Measurements from ENCODE around the gene SPATS2L.

Gene SPATS2L

GRCh38 chr2:200352636-200353035 is 46.1 kb downstream of the SPATS2L start:
- no peaks in the 10 kb centered on the region for H3K36me3 ChIP-seq (ENCODE audit: insufficient read depth, low read length)
- no peaks in the 10 kb centered on the region for H3K9me2 ChIP-seq (replicated peaks; ENCODE audit: low read depth, low read length)
- no peak overlapping the region for H3K4me2 ChIP-seq (ENCODE audit: low read depth, low read length, poor library complexity, severe bottlenecking)
- TF ChIP-seq CTCF (conservative IDR thresholded peaks at IDR 0.05; ENCODE audit: low read length) (no peak), EZH2phosphoT487 (IDR thresholded peaks at IDR 0.05; ENCODE audit: borderline replicate concordance) (no peak)
- H3K4me3 ChIP-seq (ENCODE audit: low read length, poor library complexity, severe bottlenecking) = no peak overlapping the region
- H3F3A ChIP-seq (ENCODE audit: low read depth) = no peaks in the 10 kb centered on the region
- no peaks in the 10 kb centered on the region for H3K79me2 ChIP-seq (ENCODE audit: insufficient read depth, low read length)
- no peaks in the 10 kb centered on the region for H3K4me1 ChIP-seq (ENCODE audit: insufficient read depth, low read length, poor library complexity, severe bottlenecking)
- no peak overlapping the region for H3K9ac ChIP-seq (ENCODE audit: low read depth, low read length, poor library complexity, severe bottlenecking)
- no peak overlapping the region for H2AFZ ChIP-seq (ENCODE audit: low read length)
- H3K9me3 ChIP-seq (ENCODE audit: insufficient read depth, low read depth, low read length) = no peaks in the 10 kb centered on the region
- H3K27me3 ChIP-seq (ENCODE audit: insufficient read depth, low read length, poor library complexity, severe bottlenecking) = no peaks in the 10 kb centered on the region
- no peaks in the 10 kb centered on the region for H4K20me1 ChIP-seq (ENCODE audit: insufficient read depth, low read length, poor library complexity, severe bottlenecking)

- no peaks in the 10 kb centered on the region for H3F3A ChIP-seq (ENCODE audit: low read depth)
- no peaks in the 10 kb centered on the region for H3K9me2 ChIP-seq (replicated peaks; ENCODE audit: low read depth, low read length)
- H3K27me3 ChIP-seq (ENCODE audit: insufficient read depth, low read length, poor library complexity, severe bottlenecking) = no peaks in the 10 kb centered on the region
- H2AFZ ChIP-seq (ENCODE audit: low read length) = no peak overlapping the region
- no peaks in the 10 kb centered on the region for H4K20me1 ChIP-seq (ENCODE audit: insufficient read depth, low read length, poor library complexity, severe bottlenecking)
- H3K36me3 ChIP-seq (ENCODE audit: insufficient read depth, low read length) = no peaks in the 10 kb centered on the region
- no peaks in the 10 kb centered on the region for H3K9me3 ChIP-seq (ENCODE audit: insufficient read depth, low read depth, low read length)
- no peak overlapping the region for H3K4me2 ChIP-seq (ENCODE audit: low read depth, low read length, poor library complexity, severe bottlenecking)
- no peak overlapping the region for H3K4me3 ChIP-seq (ENCODE audit: low read length, poor library complexity, severe bottlenecking)
- H3K79me2 ChIP-seq (ENCODE audit: insufficient read depth, low read length) = no peaks in the 10 kb centered on the region
- no peak overlapping the region for H3K9ac ChIP-seq (ENCODE audit: low read depth, low read length, poor library complexity, severe bottlenecking)
- TF ChIP-seq CTCF (conservative IDR thresholded peaks at IDR 0.05; ENCODE audit: low read length) (no peak), EZH2phosphoT487 (IDR thresholded peaks at IDR 0.05; ENCODE audit: borderline replicate concordance) (no peak)
- no peaks in the 10 kb centered on the region for H3K4me1 ChIP-seq (ENCODE audit: insufficient read depth, low read length, poor library complexity, severe bottlenecking)
Observed at GRCh38 chr2:200353120-200353519, 46.6 kb downstream of the SPATS2L start.

GRCh38 chr2:200353874-200354273 is 47.4 kb downstream of the SPATS2L start:
- Histone ChIP-seq H3F3A (ENCODE audit: low read depth) (no peaks in the 10 kb centered on the region), H3K9ac (ENCODE audit: low read depth, low read length, poor library complexity, severe bottlenecking) (no peak overlapping the region), H3K9me2 (replicated peaks; ENCODE audit: low read depth, low read length) (no peaks in the 10 kb centered on the region), H3K4me1 (ENCODE audit: insufficient read depth, low read length, poor library complexity, severe bottlenecking) (no peaks in the 10 kb centered on the region), H2AFZ (ENCODE audit: low read length) (no peak overlapping the region), H4K20me1 (ENCODE audit: insufficient read depth, low read length, poor library complexity, severe bottlenecking) (no peaks in the 10 kb centered on the region), H3K4me2 (ENCODE audit: low read depth, low read length, poor library complexity, severe bottlenecking) (no peak overlapping the region), H3K27me3 (ENCODE audit: insufficient read depth, low read length, poor library complexity, severe bottlenecking) (no peaks in the 10 kb centered on the region), H3K9me3 (ENCODE audit: insufficient read depth, low read depth, low read length) (no peaks in the 10 kb centered on the region), H3K36me3 (ENCODE audit: insufficient read depth, low read length) (no peaks in the 10 kb centered on the region), H3K79me2 (ENCODE audit: insufficient read depth, low read length) (no peaks in the 10 kb centered on the region), H3K4me3 (ENCODE audit: low read length, poor library complexity, severe bottlenecking) (no peak overlapping the region)
- TF ChIP-seq CTCF (conservative IDR thresholded peaks at IDR 0.05; ENCODE audit: low read length) (no peak), EZH2phosphoT487 (IDR thresholded peaks at IDR 0.05; ENCODE audit: borderline replicate concordance) (no peak)

All from Loucy (cell line).